Right ventricle myocardium inferior (tissue), 1 donor: ENCODE measurements around the gene ATAD2B. TPM values are rescaled to one million over a fixed set of nuclear protein-coding genes. Genes with fewer than 3 reads are reported as not detected.
"Not testable (repeated sequence)": the region's sequence is repeated elsewhere in the genome, so short reads cannot be mapped to it uniquely, and the experiment has no call there.

Source experiments
- ATAC-seq: fragments of 200-7000 bp; cut with Tn5 transposase; one replicate; pipeline ENCODE4 v1.9.1; 2020; ENCODE audit warnings: mild to moderate bottlenecking, moderate library complexity
- DNase-seq: peaks from one replicate; pipeline ENCODE4 v3.0.0; 2021; ENCODE audit errors: missing footprints
- intact Hi-C: fragments of 100-400 bp; cut with DNase I; formaldehyde crosslinking; loops from one replicate; pipeline ENCODE4 v1.11.0; 2022
- total RNA-seq: library from RNA; stranded (reverse); fragmentation: NEBNext Ultra II Directional; extraction: Animal tissue kit (Norgen Biotek cat#: 25700); gene quantifications from one replicate; pipeline ENCODE4 v1.2.1, GENCODE V29; 2021
- donor health status: DM: no; HTN: yes; CAD: no; lungs with severe emphysema.

The ATAD2B gene
- total RNA-seq, 1 donor from 2014 or later: 6.9 TPM

GRCh38 chr2:23809150-23809549 lies 117.8 kb downstream of the ATAD2B start:
- no peak for DNase-seq
- no peak for ATAC-seq
- intact Hi-C loops: no loop called here

GRCh38 chr2:23806665-23807249 lies 120.2 kb downstream of the ATAD2B start:
- ATAC-seq (no peak), DNase-seq (no peak)
- intact Hi-C loops: no loop called here

DNA sequence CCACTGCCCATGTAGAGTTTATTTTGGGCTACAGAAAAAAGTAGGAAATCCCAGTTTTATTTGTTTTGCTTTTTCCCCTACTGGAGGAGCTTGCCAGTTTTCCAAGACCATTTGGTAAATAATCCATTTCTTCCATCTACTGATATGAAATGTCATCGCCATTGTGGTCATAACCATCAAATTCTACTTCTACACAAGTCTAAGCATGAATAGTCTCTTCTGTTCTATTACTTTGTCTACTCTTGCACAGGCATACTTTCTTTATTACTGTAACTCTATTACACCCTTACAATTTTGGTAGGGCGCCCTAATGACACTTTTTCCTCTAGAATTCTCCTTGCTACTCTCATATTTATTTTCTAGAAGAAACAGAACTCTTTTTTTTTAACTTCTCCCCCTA lies 120.7 kb downstream of the ATAD2B start:
- ATAC-seq (no peak), DNase-seq (no peak)
- intact Hi-C loops: no loop called here

DNA sequence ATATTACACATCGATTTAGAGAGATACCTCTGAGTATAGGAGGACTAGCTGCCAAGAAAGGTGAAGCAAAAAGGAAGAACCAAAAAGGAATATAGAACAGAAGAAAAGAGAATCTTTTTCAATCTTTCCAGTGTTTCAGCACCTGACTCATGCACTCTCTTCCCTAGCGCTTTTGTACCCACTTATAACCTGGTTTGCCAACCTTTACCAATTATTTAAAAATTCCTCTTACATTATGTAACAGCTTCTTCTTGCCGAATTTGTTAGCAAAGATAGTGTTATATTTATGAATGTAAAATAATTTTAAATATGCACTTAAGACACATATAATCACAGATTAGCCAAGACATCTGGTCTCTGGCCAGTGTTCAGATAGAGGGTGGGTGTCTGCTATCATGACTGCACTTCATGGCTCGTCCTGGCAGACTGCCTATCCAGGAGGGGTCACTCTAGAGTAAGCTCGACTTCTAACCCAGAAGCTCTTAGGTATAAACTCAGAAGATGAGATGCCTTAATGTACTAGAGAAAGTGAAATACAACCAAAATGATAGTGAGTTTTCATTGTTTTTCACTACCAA lies 122.9 kb downstream of the ATAD2B start:
- intact Hi-C loops: no loop called here
- ATAC-seq (peak; percentile 52), DNase-seq (peak; percentile 65)

GRCh38 chr2:23803264-23803964 lies 123.5 kb downstream of the ATAD2B start:
- no peak for ATAC-seq
- no peak for DNase-seq
- intact Hi-C loops: no loop called here

GRCh38 chr2:23801396-23801795 lies 125.5 kb downstream of the ATAD2B start:
- intact Hi-C loops: no loop called here
- ATAC-seq (no peak), DNase-seq (no peak)

- intact Hi-C loops: no loop called here
- ATAC-seq: no peak
- no peak for DNase-seq
Measured at GRCh38 chr2:23794234-23794633, 132.7 kb downstream of the ATAD2B start.

DNA sequence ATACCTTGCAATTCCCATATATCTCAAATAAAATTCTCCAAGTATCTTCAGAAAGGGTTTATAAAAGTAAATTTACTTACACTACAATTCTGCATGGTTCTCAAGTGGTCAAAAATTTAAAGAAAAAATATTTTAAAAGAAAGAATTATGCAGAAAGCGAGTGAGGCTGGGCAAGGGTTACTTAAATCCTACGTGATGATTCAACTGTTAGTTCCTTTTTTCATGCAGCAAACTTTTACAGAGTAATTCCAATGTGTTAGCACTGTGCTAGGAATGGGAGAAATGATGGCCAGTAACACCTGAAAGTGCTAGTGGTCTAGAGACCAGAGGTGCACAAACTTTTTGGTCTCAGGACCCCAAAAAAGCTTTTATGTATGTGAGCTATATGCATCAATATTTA lies 133.4 kb downstream of the ATAD2B start:
- DNase-seq: no peak
- intact Hi-C loops: no loop called here
- no peak for ATAC-seq

- intact Hi-C loops: no loop called here
- DNase-seq: no peak
Measured at GRCh38 chr2:23791030-23791429, 135.9 kb downstream of the ATAD2B start.

GRCh38 chr2:23789012-23789411 lies 137.9 kb downstream of the ATAD2B start:
- ATAC-seq (no peak), DNase-seq (no peak)
- intact Hi-C loops: no loop called here

More at GRCh38 chr2:23791030-23791429, 135.9 kb downstream of the ATAD2B start:
- no peak for ATAC-seq

DNA sequence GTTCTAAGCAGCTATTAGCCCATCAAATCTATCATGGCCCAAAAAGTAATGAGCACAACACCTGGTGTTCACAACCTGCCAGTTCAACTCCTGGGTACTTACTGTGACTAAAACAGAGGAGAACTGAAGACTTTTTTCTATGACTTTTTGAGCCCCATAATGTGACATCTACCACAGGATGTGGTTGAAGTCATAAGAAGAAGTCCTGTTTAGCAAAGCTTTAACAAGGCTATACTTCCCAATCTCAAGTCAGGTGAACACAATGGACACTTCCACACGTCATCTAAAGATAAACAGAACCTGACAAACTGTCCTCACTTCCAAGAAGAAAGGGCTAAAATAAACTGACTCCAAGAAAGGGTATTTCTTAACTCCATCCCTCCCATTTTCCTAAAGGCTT lies 138.8 kb downstream of the ATAD2B start:
- DNase-seq (no peak), ATAC-seq (no peak)
- intact Hi-C loops: no loop called here

GRCh38 chr2:23784971-23785370 lies 142.0 kb downstream of the ATAD2B start:
- intact Hi-C loops: no loop called here
- no peak for ATAC-seq
- no peak for DNase-seq

- intact Hi-C loops: no loop called here
- no peak for ATAC-seq
- DNase-seq: no peak
Measured at GRCh38 chr2:23782646-23783045, 144.3 kb downstream of the ATAD2B start.

GRCh38 chr2:23782126-23782525 lies 144.8 kb downstream of the ATAD2B start:
- DNase-seq (no peak), ATAC-seq (no peak)
- intact Hi-C loops: no loop called here

- DNase-seq: peak; percentile 60
- ATAC-seq, intact Hi-C loops: not testable (repeated sequence)
Measured at GRCh38 chr2:23780465-23780864, 146.5 kb downstream of the ATAD2B start.

GRCh38 chr2:23777826-23778225 lies 149.1 kb downstream of the ATAD2B start:
- peak; percentile 31 for ATAC-seq
- DNase-seq: no peak
- intact Hi-C loops: no loop called here

DNA sequence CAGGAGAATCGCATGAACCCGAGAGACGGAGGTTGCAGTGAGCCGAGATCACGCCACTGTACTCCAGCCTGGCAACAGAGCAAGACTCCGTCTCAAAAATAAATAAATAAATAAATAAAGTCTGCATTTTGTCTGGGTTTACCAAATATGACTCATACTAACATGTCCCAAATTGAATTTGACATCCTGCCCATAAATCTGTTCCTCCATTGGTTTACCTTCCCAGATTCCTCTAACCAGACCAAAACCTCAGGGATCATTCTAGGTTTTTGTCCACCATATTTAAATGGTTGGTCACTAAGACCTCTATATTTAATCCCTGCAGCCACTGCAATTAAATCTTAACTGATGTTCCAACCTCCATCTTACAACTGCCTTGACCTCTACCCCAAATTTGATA lies 150.9 kb downstream of the ATAD2B start:
- DNase-seq (no peak), ATAC-seq (no peak)
- intact Hi-C loops: no loop called here

- ATAC-seq (no peak), DNase-seq (no peak)
- intact Hi-C loops: no loop called here
Measured at GRCh38 chr2:23772684-23773083, 154.2 kb downstream of the ATAD2B start.

GRCh38 chr2:23772056-23772455 lies 154.9 kb downstream of the ATAD2B start:
- no peak for ATAC-seq
- DNase-seq: no peak
- intact Hi-C loops: no loop called here

GRCh38 chr2:23769364-23769763 lies 157.6 kb downstream of the ATAD2B start:
- intact Hi-C loops: no loop called here
- DNase-seq (no peak), ATAC-seq (no peak)
